GM12801 (cell line): ENCODE measurements around the gene LFNG.

Source experiments
- TF ChIP-seq, protein P1 (sequence below): IDR thresholded peaks from one replicate; pipeline ENCODE4 v1.5.1; 2011; ENCODE audit warnings: control low read depth; ENCODE audit not compliant: insufficient read length; ENCODE audit errors: extremely low read depth

LFNG gene

DNA sequence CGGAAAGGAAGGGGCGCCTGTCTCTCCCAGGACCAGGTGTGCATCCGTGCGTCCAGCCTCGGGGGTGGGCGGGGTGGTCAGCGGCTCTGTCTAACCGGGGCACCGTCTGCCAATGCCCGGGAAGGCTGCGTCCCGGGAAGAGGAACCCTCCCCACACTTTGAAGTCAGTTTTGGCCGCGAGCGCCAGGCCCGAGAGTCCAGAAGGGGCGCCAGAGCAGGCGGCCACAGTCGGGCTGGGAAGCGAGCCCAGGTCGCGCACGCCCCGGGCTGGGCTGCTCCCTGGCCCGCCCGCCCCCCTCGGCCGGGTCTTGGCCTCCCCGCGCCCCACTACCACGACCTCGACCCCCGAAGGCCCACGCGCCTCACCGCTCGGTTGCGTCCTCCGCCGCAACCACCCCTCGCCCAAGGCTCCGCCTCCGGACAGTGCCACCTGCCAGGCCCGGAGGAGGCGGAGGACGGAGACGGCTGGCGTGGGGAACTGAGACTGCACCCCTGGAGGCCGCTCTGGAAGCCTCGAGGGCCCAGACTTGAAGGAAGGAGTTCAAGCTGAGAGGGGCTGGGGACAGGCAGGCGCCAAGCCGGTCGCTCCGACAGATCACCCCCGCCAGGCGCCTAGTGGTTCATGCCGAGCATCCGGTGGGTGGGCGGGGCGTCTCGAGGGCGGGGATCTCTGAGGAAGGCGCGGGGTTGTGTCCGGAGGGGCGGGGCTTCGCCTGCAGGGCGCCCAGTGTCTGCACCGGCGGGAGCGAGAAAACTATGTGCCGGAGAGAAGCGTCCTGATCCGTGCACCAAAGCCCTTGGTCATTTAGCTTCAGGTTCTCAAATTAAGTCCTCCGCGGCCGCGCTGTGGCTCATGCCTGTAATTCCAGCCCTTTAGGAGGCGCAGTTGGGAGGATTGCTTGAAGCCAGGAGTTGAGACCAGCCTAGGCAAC lies 35.8 kb downstream of the LFNG start, which contains the start of gene BRAT1:
Gene BRAT1, minus strand, starts transcription at position 404 of the 932 bp plus-strand sequence. CDS start 1,093 bp downstream, outside the sequence.
- TF ChIP-seq, protein P1, sequence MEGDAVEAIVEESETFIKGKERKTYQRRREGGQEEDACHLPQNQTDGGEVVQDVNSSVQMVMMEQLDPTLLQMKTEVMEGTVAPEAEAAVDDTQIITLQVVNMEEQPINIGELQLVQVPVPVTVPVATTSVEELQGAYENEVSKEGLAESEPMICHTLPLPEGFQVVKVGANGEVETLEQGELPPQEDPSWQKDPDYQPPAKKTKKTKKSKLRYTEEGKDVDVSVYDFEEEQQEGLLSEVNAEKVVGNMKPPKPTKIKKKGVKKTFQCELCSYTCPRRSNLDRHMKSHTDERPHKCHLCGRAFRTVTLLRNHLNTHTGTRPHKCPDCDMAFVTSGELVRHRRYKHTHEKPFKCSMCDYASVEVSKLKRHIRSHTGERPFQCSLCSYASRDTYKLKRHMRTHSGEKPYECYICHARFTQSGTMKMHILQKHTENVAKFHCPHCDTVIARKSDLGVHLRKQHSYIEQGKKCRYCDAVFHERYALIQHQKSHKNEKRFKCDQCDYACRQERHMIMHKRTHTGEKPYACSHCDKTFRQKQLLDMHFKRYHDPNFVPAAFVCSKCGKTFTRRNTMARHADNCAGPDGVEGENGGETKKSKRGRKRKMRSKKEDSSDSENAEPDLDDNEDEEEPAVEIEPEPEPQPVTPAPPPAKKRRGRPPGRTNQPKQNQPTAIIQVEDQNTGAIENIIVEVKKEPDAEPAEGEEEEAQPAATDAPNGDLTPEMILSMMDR, result no peak

DNA sequence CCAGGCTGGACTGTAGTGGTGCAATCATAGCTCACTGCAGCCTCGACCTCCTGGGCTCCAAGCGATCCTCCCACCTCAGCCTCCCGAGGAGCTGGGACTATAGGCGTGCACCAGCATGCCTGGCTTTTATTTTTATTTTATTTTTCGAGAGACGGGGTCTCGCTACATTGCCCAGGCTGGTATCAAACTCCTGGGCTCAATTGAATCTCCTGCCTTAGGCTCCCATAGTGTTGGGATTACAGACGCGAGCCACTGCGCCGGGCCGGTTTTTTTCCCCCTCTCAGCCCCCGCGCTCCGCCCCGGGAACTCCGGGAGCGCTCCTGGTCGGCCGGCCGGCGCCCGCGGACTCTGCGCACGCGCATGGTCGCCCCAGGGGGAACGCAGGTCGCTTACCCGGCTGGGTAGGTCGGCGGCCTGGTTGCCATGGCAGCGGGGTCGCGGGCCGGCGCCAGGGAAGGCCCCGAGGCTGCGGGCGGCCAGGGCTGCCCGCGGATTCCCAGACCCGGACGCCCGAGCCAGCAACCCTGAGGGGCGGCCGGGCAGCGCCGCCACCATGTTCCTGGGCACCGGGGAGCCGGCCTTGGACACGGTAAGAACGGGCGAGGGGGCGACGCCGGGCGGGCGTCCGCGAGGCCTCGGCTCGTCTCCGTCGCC lies 39.2 kb downstream of the LFNG start, which contains the start of gene IQCE:
Gene IQCE, plus strand, starts transcription at position 351 of the 654 bp plus-strand sequence. Its CDS starts 203 bp downstream, at position 554.
- TF ChIP-seq, protein P1, result no peak

DNA sequence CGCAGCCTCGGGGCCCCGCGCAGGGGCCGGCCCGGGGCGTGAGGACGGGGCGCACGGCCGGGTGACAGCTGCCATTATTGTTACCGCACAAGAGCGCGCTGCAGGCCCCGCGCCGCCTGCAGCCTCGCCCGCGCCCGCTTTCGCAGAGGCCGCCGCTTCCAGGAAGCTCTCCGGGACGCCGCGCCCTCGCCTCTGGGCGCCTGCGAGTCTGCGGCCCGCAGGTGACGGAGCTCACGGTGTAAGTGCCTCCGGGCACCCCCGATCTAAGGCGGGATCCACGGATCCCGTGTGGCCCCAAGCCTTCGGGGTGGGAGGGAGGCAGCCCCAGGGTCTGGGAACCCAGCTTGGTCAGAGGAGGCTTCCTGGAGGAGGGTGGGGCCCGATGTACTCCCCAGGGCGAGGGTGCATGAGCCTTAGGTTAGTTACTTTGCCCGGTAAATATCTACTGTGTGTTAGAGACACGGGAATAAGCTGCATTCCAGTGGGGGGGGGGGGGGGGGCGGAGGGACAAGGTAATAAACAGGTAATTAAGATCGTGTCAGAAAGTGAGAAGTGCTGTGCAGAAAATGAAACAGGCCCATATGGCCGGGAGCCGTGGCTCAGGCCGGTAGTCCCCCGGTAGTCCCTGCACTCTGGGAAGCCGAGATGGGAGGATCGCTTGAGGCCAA lies 39.8 kb downstream of the LFNG start:
- TF ChIP-seq, protein P1, result no peak

DNA sequence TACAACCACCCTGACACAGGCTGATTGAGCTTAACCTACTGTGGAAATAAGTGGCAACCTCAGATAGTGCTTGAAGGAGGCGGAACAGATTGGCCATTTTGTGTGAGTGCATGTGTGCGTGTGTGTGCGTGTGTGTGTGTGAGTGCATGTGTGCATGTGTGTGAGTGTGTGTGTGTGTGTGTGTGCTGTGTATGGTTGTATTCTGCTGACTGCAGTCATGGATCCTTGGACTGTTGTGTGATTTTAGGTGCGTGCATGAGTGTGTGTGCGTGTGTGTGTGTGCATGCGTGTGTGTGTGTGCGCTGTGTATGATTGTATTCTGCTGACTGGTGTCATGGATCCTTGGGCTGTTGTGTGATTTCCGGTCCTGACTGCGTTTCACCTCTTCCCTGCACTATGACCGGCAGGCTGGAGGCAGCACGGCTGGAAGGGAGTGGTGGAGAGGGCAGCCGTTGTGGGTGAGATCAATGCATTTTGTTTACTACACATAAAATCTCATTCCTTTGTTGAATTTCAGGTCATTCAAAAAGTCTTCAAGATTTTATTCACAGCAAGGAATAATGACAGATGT lies 45.5 kb downstream of the LFNG start:
- TF ChIP-seq, protein P1, result no peak

- TF ChIP-seq, protein P1, result no peak
These were observed 46.8 kb downstream of the LFNG start for GRCh38 chr7:2566348-2566889.

- TF ChIP-seq, protein P1, result no peak
These were observed 47.5 kb downstream of the LFNG start for GRCh38 chr7:2566890-2567678.
